Loucy (cell line): Measurements from ENCODE around the gene ALX3.

ENCODE experiments used
- CTCF ChIP-seq: fragments of 200-600 bp; sonication (generic); conservative IDR thresholded peaks from 2 replicates; pipeline ENCODE4 v1.5.1; 2014; ENCODE audit warnings: mild to moderate bottlenecking, antibody characterized with exemption, low read length
- EZH2phosphoT487 ChIP-seq: fragments of 200-600 bp; IDR thresholded peaks from 2 replicates; pipeline ENCODE4 v1.6.1; 2018; ENCODE audit warnings: antibody characterized with exemption, mild to moderate bottlenecking, moderate library complexity, borderline replicate concordance

- TF ChIP-seq CTCF (no peak), EZH2phosphoT487 (no peak)
Measured at GRCh38 chr1:110098222-110099026, 28.0 kb upstream of the ALX3 start.
